OCI-LY7 (cell line): ENCODE results near the gene RRBP1.

Source experiments
- CTCF ChIP-seq: fragments of 200-600 bp; sonication (generic); conservative IDR thresholded peaks from 2 replicates; pipeline ENCODE4 v1.5.1; 2014; ENCODE audit warnings: mild to moderate bottlenecking, antibody characterized with exemption, low read length, moderate library complexity, mixed read lengths
- EZH2phosphoT487 ChIP-seq: fragments of 200-600 bp; sonication (generic); IDR thresholded peaks from 2 replicates; pipeline ENCODE4 v1.6.1; 2018; ENCODE audit warnings: low read depth, borderline replicate concordance, mild to moderate bottlenecking, mixed run types, antibody characterized with exemption, low read length, moderate library complexity, mixed read lengths

GRCh38 chr20:17711267-17711627 lies 29.2 kb upstream of the RRBP1 start:
- no peak for TF ChIP-seq CTCF
- TF ChIP-seq EZH2phosphoT487: no peak
